PC-3 (cell line): ENCODE measurements around the gene TSC22D3. TPM values are rescaled to one million over a fixed set of nuclear protein-coding genes. Genes with fewer than 3 reads are reported as not detected.

Experiments used
- ATAC-seq: fragments of 200-7000 bp; cut with Tn5 transposase; 2 replicates; pipeline ENCODE4 v1.9.1; 2020; ENCODE audit warnings: mild to moderate bottlenecking, moderate library complexity
- BruUV-seq: library from RNA; stranded (reverse); fragments of 400-500 nt; replicated peaks from 2 replicates; lab custom pipeline; 2021; lab: Mats Ljungman, UMichigan
- CTCF ChIA-PET: fragments of 300-600 bp; sonication (Branson Sonifier 250); formaldehyde crosslinking; loops from one replicate; lab custom pipeline; 2022; ENCODE audit warnings: antibody characterized with exemption; lab: Charles Lee
- POLR2A ChIA-PET: fragments of 300-600 bp; sonication (Branson Sonifier 250); formaldehyde crosslinking; loops from one replicate; lab custom pipeline; 2022; ENCODE audit warnings: antibody characterized with exemption; ENCODE audit not compliant: unreplicated experiment; lab: Charles Lee
- DNase-seq: peaks from one replicate; pipeline ENCODE4 v3.0.0-alpha.2; 2015
- H2AFZ ChIP-seq: fragments of 300-600 bp; sonication (generic); 2 replicates; pipeline ENCODE4 v1.6.0; 2016; ENCODE audit warnings: antibody characterized with exemption, low read length
- H3F3A ChIP-seq: fragments of 300-600 bp; sonication (generic); one replicate; pipeline ENCODE4 v1.6.0; 2017; ENCODE audit warnings: antibody characterized with exemption, low read length, control low read depth, mild to moderate bottlenecking; ENCODE audit not compliant: unreplicated experiment
- H3K27ac ChIP-seq: fragments of 300-600 bp; sonication (generic); 2 replicates; pipeline ENCODE4 v1.5.1; 2016; ENCODE audit warnings: mild to moderate bottlenecking, low read length
- H3K27me3 ChIP-seq: fragments of 300-600 bp; sonication (generic); 2 replicates; pipeline ENCODE4 v1.6.1; 2016; ENCODE audit warnings: low read length, mixed read lengths
- H3K36me3 ChIP-seq: fragments of 300-600 bp; sonication (generic); 2 replicates; pipeline ENCODE4 v1.6.1; 2016; ENCODE audit warnings: low read depth, mixed run types, low read length, mixed read lengths
- H3K4me1 ChIP-seq: fragments of 300-600 bp; sonication (generic); 2 replicates; pipeline ENCODE4 v1.5.1; 2016; ENCODE audit warnings: low read length; ENCODE audit not compliant: insufficient read depth
- H3K4me2 ChIP-seq: fragments of 300-600 bp; sonication (generic); 2 replicates; pipeline ENCODE4 v1.6.0; 2016; ENCODE audit warnings: low read length
- H3K4me3 ChIP-seq: fragments of 300-600 bp; sonication (generic); 2 replicates; pipeline ENCODE4 v1.5.1; 2016; ENCODE audit warnings: mild to moderate bottlenecking, low read length, mixed read lengths
- H3K79me2 ChIP-seq: fragments of 300-600 bp; sonication (generic); 2 replicates; pipeline ENCODE4 v1.6.1; 2017; ENCODE audit warnings: low read length, mixed read lengths
- H3K9ac ChIP-seq: fragments of 300-600 bp; sonication (generic); 2 replicates; pipeline ENCODE4 v1.6.0; 2016; ENCODE audit warnings: mild to moderate bottlenecking, low read length
- H3K9me2 ChIP-seq: fragments of 300-600 bp; sonication (generic); replicated peaks from 2 replicates; pipeline ENCODE4 v1.6.1; 2016; ENCODE audit warnings: mixed run types, low read length, mixed read lengths
- H3K9me3 ChIP-seq: fragments of 300-600 bp; sonication (generic); 2 replicates; pipeline ENCODE4 v1.6.1; 2016; ENCODE audit warnings: low read length, mixed read lengths
- H4K20me1 ChIP-seq: fragments of 300-600 bp; sonication (generic); 2 replicates; pipeline ENCODE4 v1.6.1; 2016; ENCODE audit warnings: low read length, mixed read lengths
- CTCF ChIP-seq: fragments of 300-600 bp; sonication (generic); conservative IDR thresholded peaks from 2 replicates; pipeline ENCODE4 v1.5.1; 2017; ENCODE audit warnings: antibody characterized with exemption, low read depth, mild to moderate bottlenecking, low read length
- EZH2 ChIP-seq: fragments of 300-600 bp; sonication (generic); IDR thresholded peaks from one replicate; pipeline ENCODE4 v1.6.1; 2017; ENCODE audit warnings: antibody characterized with exemption, mild to moderate bottlenecking, low read length; ENCODE audit not compliant: unreplicated experiment
- EZH2phosphoT487 ChIP-seq: fragments of 300-600 bp; sonication (generic); IDR thresholded peaks from 2 replicates; pipeline ENCODE4 v1.6.1; 2018; ENCODE audit warnings: mild to moderate bottlenecking, antibody characterized with exemption, low read length, borderline replicate concordance
- intact Hi-C: fragments of 100-400 bp; cut with micrococcal nuclease; formaldehyde crosslinking; loops from 2 replicates; pipeline ENCODE4 v1.9.0; 2023
- total RNA-seq: library from RNA; depleted of rRNA; stranded (reverse); fragments of >200 nt; gene quantifications from 2 replicates; pipeline ENCODE4 v1.2.3, GENCODE V29; 2014

Gene TSC22D3
- total RNA-seq, 1 experiment from 2014 or later = 17.8 TPM

GRCh38 chrX:107684956-107685385 is 90.6 kb downstream of the TSC22D3 start:
- no peak overlapping the region for H3K4me2 ChIP-seq

GRCh38 chrX:107683931-107684330 is 91.7 kb downstream of the TSC22D3 start:
- BruUV-seq = no TSS peak
- Histone ChIP-seq H3K4me1 (peaks cover 11% of the 10 kb centered on the region), H3K4me2 (no peak overlapping the region), H3K27ac (no peak overlapping the region), H3K9ac (no peak overlapping the region), H3F3A (no peaks in the 10 kb centered on the region), H3K9me2 (no peaks in the 10 kb centered on the region), H3K79me2 (no peaks in the 10 kb centered on the region), H4K20me1 (no peaks in the 10 kb centered on the region), H3K27me3 (no peaks in the 10 kb centered on the region), H2AFZ (no peak overlapping the region), H3K4me3 (no peak overlapping the region), H3K36me3 (no peaks in the 10 kb centered on the region), H3K9me3 (no peaks in the 10 kb centered on the region)
- ChIA-PET POLR2A (no interaction called here), CTCF (no interaction called here)
- intact Hi-C loops = no loop called here
- DNase-seq (no peak), ATAC-seq (no peak)
- TF ChIP-seq CTCF (no peak), EZH2 (no peak)

More at GRCh38 chrX:107684956-107685385, 90.6 kb downstream of the TSC22D3 start:
- DNase-seq (no peak), ATAC-seq (no peak)
- intact Hi-C loops = no loop called here
- no peak for TF ChIP-seq EZH2phosphoT487
- TF ChIP-seq EZH2 = no peak
- no peak for TF ChIP-seq CTCF
- Histone ChIP-seq H3K27me3 (no peaks in the 10 kb centered on the region), H3K27ac (no peak overlapping the region), H2AFZ (no peak overlapping the region), H3K9ac (no peak overlapping the region), H3K9me3 (no peaks in the 10 kb centered on the region), H4K20me1 (no peaks in the 10 kb centered on the region), H3K9me2 (no peaks in the 10 kb centered on the region), H3K36me3 (no peaks in the 10 kb centered on the region), H3K4me3 (no peak overlapping the region), H3K4me1 (peaks cover 11% of the 10 kb centered on the region), H3F3A (no peaks in the 10 kb centered on the region), H3K79me2 (no peaks in the 10 kb centered on the region)
- ChIA-PET CTCF (no interaction called here), POLR2A (interaction anchor here (0.6 kb wide), 1 partner anchor 56 kb away, joined by 8 read pairs; no protein-coding TSS in a partner anchor)
- BruUV-seq = no TSS peak

- no TSS peak for BruUV-seq
- Histone ChIP-seq H3F3A (no peaks in the 10 kb centered on the region), H2AFZ (no peak overlapping the region), H3K9ac (no peak overlapping the region), H3K4me1 (peaks cover 11% of the 10 kb centered on the region), H3K79me2 (no peaks in the 10 kb centered on the region), H3K27ac (no peak overlapping the region), H3K9me2 (no peaks in the 10 kb centered on the region), H3K27me3 (no peaks in the 10 kb centered on the region), H3K36me3 (no peaks in the 10 kb centered on the region), H3K9me3 (no peaks in the 10 kb centered on the region), H4K20me1 (no peaks in the 10 kb centered on the region), H3K4me2 (no peak overlapping the region), H3K4me3 (no peak overlapping the region)
- POLR2A ChIA-PET = no interaction called here
- DNase-seq (no peak), ATAC-seq (no peak)
- CTCF ChIA-PET = no interaction called here
- TF ChIP-seq CTCF (no peak), EZH2phosphoT487 (no peak), EZH2 (no peak)
- intact Hi-C loops = no loop called here
These were observed 92.3 kb downstream of the TSC22D3 start for GRCh38 chrX:107683124-107683895.
